Medulla oblongata (tissue), 1 donor: ENCODE results near the gene MAD1L1.

Experiments
- DNase-seq: peaks from one replicate; pipeline ENCODE4 v3.0.0-alpha.2; 2015; ENCODE audit errors: extremely low spot score

Gene MAD1L1

DNA sequence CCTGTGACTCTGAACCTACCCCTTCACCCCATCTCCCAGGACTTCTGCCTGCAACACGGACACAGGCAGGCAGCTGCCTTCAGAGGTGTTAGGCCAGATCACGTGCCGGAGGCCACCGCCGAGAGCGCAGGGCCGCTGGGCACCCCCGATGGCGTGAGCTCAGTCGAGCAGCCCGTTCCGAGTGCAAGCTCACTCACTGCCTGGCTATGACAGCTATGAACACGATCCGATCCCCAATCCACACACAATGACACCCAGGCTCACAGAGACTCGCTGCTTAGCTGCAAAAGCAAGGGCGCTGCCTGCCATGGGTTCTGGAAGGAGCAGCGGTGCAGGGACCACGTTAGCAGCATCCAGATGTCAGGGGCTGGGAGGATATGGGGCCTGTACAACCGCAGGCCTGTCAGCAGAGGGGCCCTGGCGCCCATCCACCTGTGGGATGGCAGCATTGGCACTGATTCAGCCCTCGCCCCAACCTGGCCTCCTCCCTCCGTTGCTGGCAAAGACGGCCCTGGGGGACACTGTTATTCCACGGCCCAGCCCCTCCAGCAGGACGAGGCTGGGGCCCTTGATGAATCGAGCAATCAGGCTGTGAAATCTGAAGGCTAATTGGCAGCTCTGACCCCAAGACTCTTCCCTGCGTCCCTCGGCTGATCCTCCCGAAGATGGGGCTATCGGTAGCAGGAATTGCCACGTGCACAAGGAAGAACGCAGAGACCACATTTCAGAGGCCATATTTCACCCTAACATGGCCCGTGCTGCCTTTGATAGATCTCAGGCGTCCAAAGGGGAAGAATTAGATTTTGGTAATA lies 332.6 kb downstream of the MAD1L1 start:
- no peak for DNase-seq

DNA sequence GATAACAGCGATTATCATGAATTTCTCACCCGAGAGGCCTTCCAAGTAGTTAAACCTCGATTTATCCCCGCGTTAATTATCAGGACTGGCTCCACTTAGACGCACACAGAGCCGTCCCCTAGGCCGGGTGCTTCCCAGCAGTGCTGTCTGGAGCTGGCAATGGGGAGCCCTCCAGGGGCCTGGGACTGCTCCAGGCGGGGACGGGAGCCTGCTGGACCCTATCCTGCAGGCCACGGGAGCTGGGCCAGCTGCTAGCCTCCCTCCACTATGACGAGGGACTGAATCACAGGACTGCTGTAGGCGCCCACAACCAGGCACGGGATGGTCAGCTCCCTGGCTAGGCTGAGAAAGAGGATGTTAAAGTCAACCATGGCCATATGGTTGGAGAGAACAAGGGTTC lies 333.5 kb downstream of the MAD1L1 start:
- DNase-seq = peak; percentile 80

DNA sequence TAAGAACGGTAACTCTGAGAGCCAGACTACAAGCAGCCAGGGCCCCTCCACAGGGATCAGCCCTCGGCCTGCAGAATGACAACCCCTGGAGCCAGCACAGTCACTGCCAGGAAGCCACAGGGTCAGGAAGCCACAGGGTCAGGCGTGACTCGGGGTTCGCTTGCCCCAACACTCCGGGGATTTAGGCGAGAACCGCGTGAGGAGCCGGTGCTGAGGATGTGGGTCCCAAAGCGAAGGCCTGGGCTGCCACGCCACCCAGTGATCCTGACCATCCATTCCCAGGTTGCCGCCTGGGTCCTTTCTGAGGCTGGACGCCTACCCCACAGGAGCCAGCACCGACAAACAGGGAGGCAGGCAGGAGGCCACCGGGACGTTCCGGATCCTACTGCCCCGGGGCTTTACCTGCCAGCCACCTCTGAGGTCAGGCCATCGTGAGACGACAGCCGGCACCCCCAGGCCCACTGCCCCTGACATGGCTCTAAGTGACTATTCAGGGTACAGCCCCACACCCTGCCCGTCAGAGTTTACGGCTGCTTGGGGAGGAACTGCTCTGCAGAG lies 334.0 kb downstream of the MAD1L1 start:
- DNase-seq = no peak

DNA sequence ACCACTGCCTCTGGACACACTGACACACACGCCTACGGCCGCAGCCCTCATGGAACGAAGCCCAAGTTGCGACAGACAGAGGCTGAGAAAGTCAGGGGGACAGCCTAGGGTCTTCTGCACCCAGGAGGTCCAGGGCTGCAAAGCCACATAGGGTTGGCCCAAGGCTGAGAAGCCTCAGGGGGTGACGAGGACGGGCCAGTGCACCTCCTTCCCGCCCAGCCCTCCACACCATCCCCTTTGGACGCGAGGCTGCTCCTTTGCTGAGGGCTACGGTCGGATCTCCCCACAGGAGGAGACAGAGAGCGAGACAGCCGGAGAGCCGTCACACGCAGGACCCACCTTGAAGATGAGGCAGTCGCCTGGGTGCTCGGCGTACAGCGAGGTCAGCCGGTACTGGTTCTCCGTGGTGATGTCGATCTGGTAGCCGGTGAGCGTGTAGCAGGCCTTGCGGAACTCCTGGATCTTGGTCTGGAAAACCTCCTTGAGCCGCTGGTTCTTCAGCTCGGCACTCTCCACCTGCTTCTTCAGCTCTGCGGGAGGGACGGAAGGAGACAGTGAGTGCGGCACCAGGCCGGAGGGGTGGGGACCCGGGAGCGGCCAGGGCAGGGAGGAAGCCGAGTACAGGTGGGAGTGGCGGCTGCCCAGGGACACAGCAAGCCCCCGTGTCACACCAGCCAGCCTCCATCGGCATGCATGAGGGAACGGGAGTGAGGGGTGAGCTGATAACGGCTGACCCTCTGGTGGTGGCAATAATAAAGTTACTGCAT lies 334.7 kb downstream of the MAD1L1 start:
- DNase-seq = no peak

DNA sequence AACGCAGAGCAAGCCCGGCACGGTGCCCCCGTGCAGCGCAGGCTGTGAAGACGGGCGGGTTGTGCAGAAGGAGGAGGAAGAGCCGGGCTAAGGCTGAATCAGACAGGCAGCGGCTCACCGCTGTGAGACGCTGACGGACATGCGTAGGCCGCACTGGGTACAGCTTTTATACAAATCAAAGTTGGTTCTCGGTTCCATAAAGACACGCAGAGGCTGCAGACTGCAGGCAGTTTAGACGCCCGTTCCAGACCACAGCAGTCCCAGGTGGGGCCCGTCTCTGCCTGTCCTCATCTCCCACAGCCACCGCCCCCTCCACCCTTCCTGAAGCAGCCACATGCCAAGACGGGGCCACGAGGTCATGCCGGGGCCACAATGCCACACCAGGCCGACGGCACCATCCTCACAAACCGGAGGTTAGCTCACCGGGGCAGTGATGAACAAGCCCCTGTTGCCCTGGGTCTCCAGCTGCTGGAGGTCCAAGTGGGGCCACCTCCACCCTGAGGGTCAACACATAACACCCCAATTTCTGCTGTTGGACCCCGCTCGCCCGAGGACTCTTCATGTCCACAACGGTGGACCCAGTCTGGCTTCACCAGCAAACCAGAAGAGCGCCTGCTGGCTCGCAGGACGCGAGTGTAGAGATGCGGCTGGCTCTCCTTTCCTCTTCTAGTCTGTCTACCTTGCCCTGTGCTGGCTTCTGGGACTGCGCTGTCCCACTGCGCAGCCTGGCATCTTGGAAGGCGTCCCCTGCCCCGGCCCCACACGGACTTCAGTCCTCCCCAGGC lies 335.5 kb downstream of the MAD1L1 start:
- DNase-seq = no peak

DNA sequence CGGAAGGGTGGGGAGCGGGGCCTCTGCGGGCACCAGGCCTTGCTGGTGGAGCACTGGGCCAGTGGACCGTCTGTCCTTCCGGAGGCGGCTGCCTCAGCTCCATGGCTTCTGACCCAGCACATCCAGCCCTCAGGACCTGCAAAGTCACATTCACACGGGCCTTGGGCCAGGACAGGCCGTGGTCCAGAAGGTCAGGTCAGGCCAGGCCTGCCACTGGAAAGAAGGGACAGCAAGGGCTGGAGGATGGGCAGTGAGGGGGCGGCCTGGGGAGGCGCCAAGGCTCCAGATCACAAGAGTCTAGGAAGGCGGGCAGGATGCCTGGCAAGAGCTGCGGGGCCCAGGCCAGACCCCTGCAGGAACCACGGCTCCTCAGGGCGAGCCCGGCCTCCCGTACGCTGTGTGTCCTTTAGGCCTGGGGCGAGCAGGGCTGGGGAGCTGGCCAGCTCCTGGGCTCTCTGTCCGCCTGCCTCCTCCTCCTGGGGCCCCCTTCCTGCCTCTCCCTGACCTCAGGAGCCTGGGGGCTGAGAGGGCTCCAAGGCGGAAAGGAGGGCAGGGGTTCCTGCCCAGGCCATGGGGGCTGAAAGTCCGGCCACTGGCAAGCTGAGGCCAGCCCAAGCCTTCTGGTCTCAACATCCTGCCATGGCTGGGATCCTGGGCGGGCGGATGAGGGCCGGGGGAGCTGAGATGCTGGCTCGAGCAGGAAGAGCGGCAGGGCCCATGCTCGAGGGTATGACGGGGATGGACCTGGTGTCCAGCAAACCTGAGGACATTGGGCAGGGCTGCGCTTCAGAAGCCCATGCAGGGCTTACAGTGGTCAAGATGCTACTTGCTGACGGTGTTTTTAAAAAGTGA lies 336.9 kb downstream of the MAD1L1 start:
- DNase-seq = peak; percentile 35

DNA sequence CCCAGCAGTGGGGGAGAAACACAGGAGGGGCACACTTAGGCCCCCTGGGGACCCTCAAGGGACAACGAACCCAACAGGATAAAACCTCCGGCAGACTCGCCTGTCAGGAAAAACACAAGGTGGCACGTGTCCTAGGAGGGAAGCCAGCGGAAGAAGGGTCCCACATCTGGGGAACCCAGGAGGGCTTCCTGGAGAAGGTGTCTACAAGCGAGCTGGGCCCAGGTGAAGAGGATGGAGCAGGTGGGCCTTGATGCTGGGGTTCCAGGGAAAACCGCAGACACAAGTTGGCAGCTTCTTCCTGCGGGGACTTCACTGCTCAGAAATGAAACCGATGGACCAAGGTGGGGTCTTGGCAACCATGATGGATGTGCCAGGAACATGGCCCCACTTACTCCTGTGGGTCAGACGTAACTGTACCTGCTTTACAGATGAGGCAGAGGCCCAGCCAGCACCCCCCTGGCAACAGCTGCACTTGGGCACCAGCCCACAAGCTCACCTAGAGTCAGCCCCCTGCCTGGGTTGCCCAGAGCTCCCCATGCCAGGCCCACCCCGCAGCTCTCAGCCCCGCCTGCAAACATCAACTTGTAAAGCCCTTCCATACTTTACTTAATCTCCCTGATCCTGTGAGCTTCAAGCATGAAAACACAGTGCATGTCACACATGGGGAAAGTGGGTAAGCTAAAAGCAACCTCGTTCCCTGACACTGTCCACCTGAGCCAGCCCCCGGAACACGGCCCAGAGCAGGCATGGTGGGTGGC lies 337.7 kb downstream of the MAD1L1 start:
- no peak for DNase-seq

DNA sequence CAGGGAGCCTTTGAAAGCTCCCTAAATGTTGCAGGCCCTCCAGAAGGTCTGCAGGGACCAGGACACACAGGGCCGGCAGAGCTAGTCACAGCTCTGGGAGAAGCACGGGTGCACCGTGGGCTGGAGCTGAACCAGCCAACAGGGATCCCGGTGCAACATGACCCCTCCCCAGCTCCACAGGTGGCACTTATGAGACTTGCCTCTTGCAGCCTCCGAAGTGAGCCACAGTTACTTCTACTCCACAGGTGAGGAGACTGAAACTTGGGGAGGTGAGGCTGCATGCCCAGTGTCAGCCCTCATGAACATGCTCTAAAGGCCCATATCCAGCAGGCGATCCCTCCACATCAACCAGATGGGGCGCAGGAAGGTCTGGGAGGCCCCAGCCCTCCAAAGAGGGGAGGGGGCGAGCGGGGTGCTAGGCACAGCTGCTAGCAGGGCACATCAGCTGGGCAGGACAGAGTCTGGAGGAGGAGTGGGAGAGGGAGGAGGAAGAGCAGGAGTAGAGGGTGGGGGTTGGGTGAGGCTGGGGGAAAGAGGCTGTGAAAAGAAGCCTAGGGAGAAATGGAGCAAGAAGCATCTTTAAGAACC lies 338.3 kb downstream of the MAD1L1 start:
- no peak for DNase-seq

DNA sequence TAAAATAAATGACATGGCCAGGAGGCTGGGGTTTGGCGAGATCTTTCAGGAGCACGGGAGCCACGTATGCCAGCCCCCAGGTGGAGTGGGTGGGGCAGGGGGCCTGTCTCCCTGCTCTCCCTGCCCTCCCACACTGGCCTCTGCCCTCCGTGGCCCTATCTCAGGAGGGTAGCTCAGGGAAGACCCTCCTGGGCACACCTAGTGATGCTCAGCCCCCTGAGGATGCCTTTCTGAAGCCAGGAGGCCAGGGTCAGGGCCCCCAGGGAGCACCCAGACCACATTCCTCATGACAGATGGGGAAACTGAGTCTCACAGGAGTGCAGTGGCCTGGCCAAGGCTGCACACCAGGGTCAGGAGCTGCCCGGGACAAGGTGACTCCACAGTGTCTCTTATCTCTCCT lies 339.3 kb downstream of the MAD1L1 start:
- no peak for DNase-seq

DNA sequence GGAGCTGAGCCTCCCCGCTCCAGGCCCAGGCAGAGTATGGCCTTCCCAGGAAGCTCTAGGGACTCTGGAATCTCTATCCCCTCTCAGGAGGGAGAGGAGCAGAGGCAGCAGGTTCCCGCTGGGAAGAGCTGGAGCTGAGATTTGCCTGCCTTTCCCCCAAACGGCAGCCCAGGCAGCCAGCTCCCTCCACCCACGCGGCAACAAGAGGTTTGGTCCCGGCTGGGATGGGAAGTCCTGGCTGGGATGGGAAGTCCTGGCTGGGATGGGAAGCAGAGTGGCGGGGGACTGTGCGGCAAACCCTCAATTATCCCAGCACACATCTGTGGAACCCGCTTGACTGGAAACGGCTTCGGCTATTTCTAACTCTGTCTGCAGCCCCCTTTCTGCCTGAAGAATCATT lies 339.7 kb downstream of the MAD1L1 start:
- no peak for DNase-seq

DNA sequence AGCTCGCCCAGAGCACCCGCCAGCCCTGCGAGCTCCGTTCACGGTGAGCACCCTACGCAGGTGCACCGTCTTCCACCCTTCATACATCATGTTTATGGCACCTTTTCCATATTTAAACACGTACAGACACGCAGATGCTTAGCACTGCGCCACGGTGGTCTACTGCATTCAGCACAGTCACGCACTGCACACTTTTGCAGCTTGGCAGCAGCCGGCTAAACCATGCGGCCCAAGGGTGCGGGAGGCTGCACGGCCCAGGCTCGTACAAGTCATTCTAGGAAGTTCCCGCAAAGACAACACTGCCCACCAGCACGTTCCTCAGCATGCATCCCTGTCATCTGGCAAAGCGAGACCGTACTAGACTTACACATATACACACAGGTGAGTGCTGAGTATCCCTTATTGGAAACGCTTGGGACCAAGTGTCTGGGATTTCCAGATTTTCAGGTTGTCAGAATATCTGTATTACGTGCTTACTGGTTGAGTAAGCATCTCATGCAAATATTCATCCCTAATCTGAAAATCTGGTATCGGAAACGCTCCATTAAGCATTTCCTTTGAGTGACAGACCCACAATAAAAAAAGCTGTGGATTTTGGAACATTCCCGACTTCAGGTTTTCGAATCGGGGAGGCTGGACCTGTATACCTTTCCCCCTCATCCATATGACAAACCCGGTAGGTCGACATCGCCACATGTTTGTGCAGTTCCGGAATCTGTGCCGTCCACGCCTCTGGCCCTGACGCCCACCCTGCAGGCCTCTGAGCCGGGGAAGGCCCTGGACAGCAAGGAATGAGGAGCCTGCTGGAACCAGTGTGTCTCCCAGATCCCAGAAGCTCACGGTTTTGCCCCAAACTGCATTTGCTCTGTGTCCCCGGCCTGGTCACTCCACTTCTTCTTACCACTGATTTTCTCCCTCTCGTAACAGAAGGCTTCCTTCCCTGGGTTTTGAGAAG lies 340.5 kb downstream of the MAD1L1 start:
- no peak for DNase-seq

DNA sequence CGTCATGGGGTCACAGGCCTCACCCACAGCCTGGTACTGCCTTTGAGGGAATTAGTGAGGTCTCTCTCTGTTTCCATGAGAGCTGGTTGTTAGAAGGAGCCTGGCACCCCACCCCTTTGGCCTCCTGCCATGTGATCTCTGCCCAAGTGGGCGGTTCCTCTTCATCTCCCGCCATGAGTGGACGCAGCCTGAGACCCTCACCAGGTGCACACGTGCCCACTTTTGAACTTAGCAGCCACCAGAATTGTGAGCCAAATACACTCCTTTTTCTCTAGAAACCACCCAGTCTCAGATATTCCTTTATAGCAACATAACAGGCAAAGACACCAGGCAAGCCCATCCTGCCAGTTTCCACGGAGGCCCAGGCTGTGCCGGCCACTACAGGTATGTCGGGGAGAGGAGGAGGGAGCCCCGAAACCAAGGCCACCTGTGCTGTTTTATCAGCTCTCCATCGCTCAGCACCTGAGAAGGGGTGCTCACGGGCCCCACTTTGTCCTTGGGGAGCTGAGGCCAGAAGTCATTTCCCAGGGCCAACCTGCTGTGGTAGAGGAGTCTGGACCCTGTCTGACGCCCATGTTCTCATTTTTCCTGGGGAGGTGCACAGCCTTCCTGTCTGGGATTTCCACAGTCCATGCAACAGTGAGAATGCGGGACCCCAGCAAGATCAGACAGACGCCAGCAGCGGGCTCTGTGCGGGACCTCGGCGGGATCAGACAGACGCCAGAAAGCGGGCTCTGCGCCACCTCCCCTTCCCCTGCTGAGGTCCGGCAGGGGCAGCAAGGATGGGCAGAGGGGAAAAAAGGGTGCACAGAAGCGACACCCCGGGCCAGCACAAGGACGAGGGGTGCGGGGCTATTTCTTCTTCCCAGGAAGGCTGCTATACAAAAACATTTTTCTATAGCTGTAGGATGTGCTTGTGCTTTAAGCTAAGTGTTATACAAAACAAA lies 342.2 kb downstream of the MAD1L1 start:
- DNase-seq = no peak

DNA sequence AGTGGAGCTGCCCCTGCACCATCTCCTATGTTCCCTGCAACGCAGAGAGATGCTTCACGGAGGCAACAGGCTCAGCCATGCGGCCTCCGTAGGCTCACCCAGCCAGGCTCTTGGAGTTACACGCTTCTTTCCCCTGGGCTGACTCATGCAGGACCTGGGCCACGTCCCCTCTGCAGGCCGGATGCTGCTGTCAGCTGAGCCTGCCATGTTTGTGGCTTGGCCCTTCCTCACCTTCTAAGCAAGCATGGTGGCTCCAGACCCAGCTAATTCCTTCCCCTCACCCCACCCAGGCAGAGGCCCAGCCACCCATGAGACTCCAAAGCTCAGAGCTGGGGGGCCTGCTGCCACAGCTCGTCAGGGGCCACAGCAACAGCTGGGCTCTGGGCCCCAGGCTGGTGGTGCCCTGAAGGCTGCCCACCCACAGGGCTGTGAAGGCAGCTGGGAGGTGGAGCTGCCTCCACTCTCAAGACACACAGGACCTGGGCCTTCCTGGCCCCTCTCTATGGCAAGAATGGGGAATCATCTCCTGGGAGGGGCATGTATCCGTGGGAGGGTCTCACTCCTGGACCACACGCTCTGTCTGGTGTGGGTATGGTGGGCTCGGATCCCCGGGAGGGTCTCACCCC lies 343.1 kb downstream of the MAD1L1 start:
- no peak for DNase-seq

DNA sequence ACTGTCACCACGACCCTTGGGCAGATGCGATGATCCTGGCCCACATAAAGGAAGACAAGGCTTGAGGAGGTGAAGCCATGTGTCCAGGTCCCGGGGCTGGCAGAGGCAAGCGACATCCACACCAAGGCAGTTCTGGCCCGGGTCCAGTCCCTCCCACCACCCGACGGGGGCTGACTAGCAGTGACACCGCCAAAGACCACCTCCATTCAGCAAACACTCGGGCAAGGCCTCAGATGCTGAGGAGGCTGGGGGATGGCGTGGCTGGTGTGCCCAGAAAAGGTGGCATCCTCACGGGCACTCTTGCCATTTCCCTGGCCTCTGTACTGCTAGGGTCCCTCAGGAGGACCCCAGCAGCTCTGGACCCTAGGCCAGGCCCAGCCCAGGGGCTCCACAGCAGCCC lies 343.7 kb downstream of the MAD1L1 start:
- DNase-seq = no peak

DNA sequence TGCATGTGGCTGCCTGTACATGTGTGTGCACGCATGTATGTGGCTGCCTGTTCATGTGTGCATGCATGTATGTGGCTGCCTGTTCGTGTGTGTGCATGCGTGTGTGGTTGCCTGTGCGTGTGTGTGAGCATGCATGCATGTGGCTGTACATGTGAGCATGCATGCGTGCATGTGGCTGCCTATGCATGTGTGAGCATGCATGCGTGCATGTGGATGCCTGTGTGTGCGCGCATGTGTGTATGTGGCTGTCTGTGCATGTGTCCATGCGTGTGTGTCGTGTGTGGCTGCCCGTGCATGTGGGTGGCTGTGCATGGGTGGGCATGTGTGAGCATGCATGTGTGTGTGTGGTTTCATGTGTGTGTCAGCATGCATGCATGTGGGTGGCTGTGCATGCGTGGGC lies 344.3 kb downstream of the MAD1L1 start:
- no peak for DNase-seq

DNA sequence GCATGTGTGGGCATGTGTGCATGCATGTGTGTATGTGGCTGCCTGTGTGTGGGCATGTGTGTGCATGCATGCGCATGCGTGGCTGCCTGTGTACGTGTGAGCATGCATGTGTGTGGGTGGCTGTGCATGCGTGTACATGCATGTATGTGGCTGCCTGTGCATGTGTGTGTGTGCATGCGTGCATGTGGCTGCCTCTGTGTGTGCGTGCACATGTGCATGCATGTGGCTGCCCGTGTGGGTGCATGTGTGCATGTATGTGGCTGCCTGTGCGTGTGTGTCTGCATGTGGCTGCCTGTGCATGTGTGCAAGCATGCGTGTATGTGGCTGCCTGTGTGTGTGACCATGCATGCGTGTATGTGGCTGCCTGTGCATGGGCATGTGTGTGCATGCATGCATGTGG lies 345.5 kb downstream of the MAD1L1 start:
- no peak for DNase-seq

DNA sequence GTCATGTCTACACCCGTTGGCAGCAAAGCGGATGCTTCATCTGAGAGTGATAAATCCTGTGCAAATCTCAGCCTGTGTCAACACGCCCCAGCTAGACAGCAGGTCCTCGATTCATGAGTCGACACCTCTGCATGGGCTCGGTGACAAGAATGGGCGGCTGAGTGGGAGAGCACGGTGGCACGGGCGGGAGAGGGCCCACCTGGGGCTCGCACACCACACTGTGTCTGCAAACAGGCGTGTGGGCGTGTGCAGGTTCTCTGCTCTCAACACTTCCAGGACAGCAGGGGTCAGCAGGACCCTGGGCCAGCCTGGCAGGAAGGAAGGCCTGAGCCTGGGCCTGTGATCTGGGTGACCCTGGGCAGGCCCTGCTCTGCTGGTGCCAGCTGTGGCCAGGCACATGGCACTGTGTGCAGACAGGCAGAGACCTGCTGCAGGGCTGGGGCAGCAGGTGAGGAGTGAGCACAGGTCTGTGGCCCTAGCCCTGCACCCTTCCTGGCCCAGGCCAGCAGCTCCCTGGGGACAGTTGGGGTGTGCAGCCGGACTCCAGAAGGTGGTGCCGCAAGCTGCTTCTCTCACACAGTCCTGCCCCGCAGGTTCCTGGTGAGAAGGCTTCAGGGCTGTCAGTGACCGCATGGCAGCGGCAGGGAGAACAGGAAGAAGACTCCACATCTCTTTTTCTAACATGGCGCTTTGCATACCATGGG lies 346.2 kb downstream of the MAD1L1 start:
- no peak for DNase-seq
